ENCODE results near the gene EOMES. TPM values are rescaled to one million over a fixed set of nuclear protein-coding genes. Genes with fewer than 3 reads are reported as not detected.

EOMES gene
- total RNA-seq, 4 donors from 2014 or later, result 0.15 to 0.67 TPM; not detected in 2

GRCh38 chr3:27673701-27674100 is 48.4 kb downstream of the EOMES start:
- Histone ChIP-seq H3K4me3 (no peak overlapping the region), H3K4me1 (peaks cover 0 to 19% (median 3%) of the 10 kb centered on the region in 3 donors), H3K9me3 (no peaks in the 10 kb centered on the region), H3K27ac (no peak overlapping the region), H3K36me3 (no peaks in the 10 kb centered on the region), H3K27me3 (no peaks in the 10 kb centered on the region)
- ATAC-seq, result no peak
- TF ChIP-seq EP300 (IDR thresholded peaks at IDR 0.05), result no peak
- no peak for TF ChIP-seq POLR2A (IDR thresholded peaks at IDR 0.05)
- no peak for TF ChIP-seq CTCF (IDR thresholded peaks at IDR 0.05)
- no peak for TF ChIP-seq POLR2AphosphoS5 (IDR thresholded peaks at IDR 0.05)
- 88% methylated on average over 2 of the region's 2 CpGs; no CpG with 5 or more reads in 1 of the 2 donors for WGBS, 2 donors (ENCODE audit: low coverage in 1 of 2)

GRCh38 chr3:27671101-27671500 is 51.0 kb downstream of the EOMES start:
- 86 to 87% methylated on average over 1 to 6 of the region's 6 CpGs for WGBS, 2 donors (ENCODE audit: low coverage in 1 of 2)

GRCh38 chr3:27670619-27671018 is 51.5 kb downstream of the EOMES start:
- Histone ChIP-seq H3K4me3 (no peak overlapping the region), H3K36me3 (no peaks in the 10 kb centered on the region), H3K27me3 (no peaks in the 10 kb centered on the region), H3K4me1 (peaks cover 0 to 8% (median 3%) of the 10 kb centered on the region in 3 donors), H3K27ac (no peak overlapping the region), H3K9me3 (no peaks in the 10 kb centered on the region)
- ATAC-seq, result no peak
- TF ChIP-seq POLR2AphosphoS5 (IDR thresholded peaks at IDR 0.05) (no peak), EP300 (IDR thresholded peaks at IDR 0.05) (no peak), POLR2A (IDR thresholded peaks at IDR 0.05) (no peak), CTCF (IDR thresholded peaks at IDR 0.05) (no peak)

More at GRCh38 chr3:27671101-27671500, 51.0 kb downstream of the EOMES start:
- no peak for ATAC-seq
- Histone ChIP-seq H3K4me3 (no peak overlapping the region), H3K27me3 (no peaks in the 10 kb centered on the region), H3K4me1 (peaks cover 0 to 12% (median 3%) of the 10 kb centered on the region in 3 donors), H3K27ac (no peak overlapping the region), H3K9me3 (no peaks in the 10 kb centered on the region), H3K36me3 (no peaks in the 10 kb centered on the region)
- TF ChIP-seq CTCF (IDR thresholded peaks at IDR 0.05) (no peak), POLR2A (IDR thresholded peaks at IDR 0.05) (no peak), EP300 (IDR thresholded peaks at IDR 0.05) (no peak), POLR2AphosphoS5 (IDR thresholded peaks at IDR 0.05) (no peak)

GRCh38 chr3:27669591-27669990 is 52.5 kb downstream of the EOMES start:
- no peak overlapping the region for H3K4me3 ChIP-seq
- H3K4me1 ChIP-seq, result no peaks in the 10 kb centered on the region
- H3K9me3 ChIP-seq, result no peaks in the 10 kb centered on the region
- 92 to 100% methylated on average over 2 of the region's 2 CpGs for WGBS, 2 donors (ENCODE audit: low coverage in 1 of 2)
- no peak for ATAC-seq
- H3K27ac ChIP-seq, result no peak overlapping the region
- no peaks in the 10 kb centered on the region for H3K36me3 ChIP-seq
- TF ChIP-seq POLR2AphosphoS5 (IDR thresholded peaks at IDR 0.05) (no peak), CTCF (IDR thresholded peaks at IDR 0.05) (no peak), EP300 (IDR thresholded peaks at IDR 0.05) (no peak), POLR2A (IDR thresholded peaks at IDR 0.05) (no peak)
- no peaks in the 10 kb centered on the region for H3K27me3 ChIP-seq

- H3K27ac ChIP-seq, result no peak overlapping the region
- H3K36me3 ChIP-seq, result no peaks in the 10 kb centered on the region
- TF ChIP-seq POLR2AphosphoS5 (IDR thresholded peaks at IDR 0.05) (no peak), CTCF (IDR thresholded peaks at IDR 0.05) (no peak), EP300 (IDR thresholded peaks at IDR 0.05) (no peak), POLR2A (IDR thresholded peaks at IDR 0.05) (no peak)
- H3K27me3 ChIP-seq, result no peaks in the 10 kb centered on the region
- WGBS, 2 donors (ENCODE audit: low coverage in 1 of 2), result 50 to 59% methylated on average over 2 of the region's 2 CpGs
- no peak for ATAC-seq
- no peak overlapping the region for H3K4me3 ChIP-seq
- no peaks in the 10 kb centered on the region for H3K9me3 ChIP-seq
- no peaks in the 10 kb centered on the region for H3K4me1 ChIP-seq
Measured at GRCh38 chr3:27667751-27668150, 54.4 kb downstream of the EOMES start.

Data from gastroesophageal sphincter (tissue), 4 donors.